Heart right ventricle (tissue), 16 donors: ENCODE data around the gene BTNL2. TPM values are rescaled to one million over a fixed set of nuclear protein-coding genes. Genes with fewer than 3 reads are reported as not detected.

Experiments used
- ATAC-seq, 8 donors: fragments of 200-7000 bp; cut with Tn5 transposase; one replicate each; pipeline ENCODE4 v1.9.1; 2020; ENCODE audit warnings: mild to moderate bottlenecking in 8 of 8, moderate library complexity in 8 of 8, moderate number of reproducible peaks in 1 of 8
- DNase-seq, 2 donors: peaks; one replicate each; pipeline ENCODE4 v3.0.0-alpha.2; 2020
- H3K27ac ChIP-seq, 10 donors: fragments of 200-600 bp; sonication (generic) in 2 of 10; one replicate each; pipeline versions ENCODE4 v1.5.0 to v1.8.0; 2020 to 2022; ENCODE audit warnings: mild to moderate bottlenecking in 3 of 10
- H3K27me3 ChIP-seq, 7 donors: fragments of 200-600 bp; one replicate each; pipeline ENCODE4 v1.8.0; 2021 to 2022; ENCODE audit warnings: mild to moderate bottlenecking in 2 of 7
- H3K36me3 ChIP-seq, 9 donors: fragments of 200-600 bp; sonication (generic) in 1 of 9; one replicate each; pipeline versions ENCODE4 v1.5.0 to v1.8.0; 2020 to 2022; ENCODE audit warnings: mild to moderate bottlenecking in 2 of 9
- H3K4me1 ChIP-seq, 9 donors: fragments of 200-600 bp; sonication (generic) in 1 of 9; one replicate each; pipeline versions ENCODE4 v1.5.0 to v1.8.0; 2020 to 2022; ENCODE audit warnings: mild to moderate bottlenecking in 4 of 9
- H3K4me3 ChIP-seq, 10 donors: fragments of 200-600 bp; sonication (generic) in 2 of 10; one replicate each; pipeline versions ENCODE4 v1.5.0 to v1.8.0; 2020 to 2022; ENCODE audit warnings: mild to moderate bottlenecking in 7 of 10, moderate library complexity in 2 of 10
- H3K9me3 ChIP-seq, 11 donors: fragments of 200-600 bp in 10 of 11; sonication (generic) in 2 of 11; one replicate each; pipeline versions ENCODE4 v1.5.0 to v1.8.0; 2013 to 2022; ENCODE audit warnings: mild to moderate bottlenecking in 2 of 11, control low read depth in 1 of 11, moderate library complexity in 1 of 11
- CTCF ChIP-seq, 9 donors: fragments of 200-600 bp; sonication (generic) in 2 of 9; IDR thresholded peaks; one replicate each; pipeline versions ENCODE4 v1.5.0 to v1.8.0; 2021 to 2022; ENCODE audit warnings: antibody characterized with exemption in 9 of 9, mild to moderate bottlenecking in 5 of 9, moderate library complexity in 1 of 9
- WGBS, 2 donors: extraction: QIAGEN DNeasy Blood & Tissue Kit; methylation state at CpG; one replicate each; pipeline ENCODE4 v1.1.7; 2013; ENCODE audit warnings: inconsistent platforms in 1 of 2; 5-methylcytosine and 5-hydroxymethylcytosine counted together
- intact Hi-C, 10 donors: fragments of 100-400 bp; cut with DNase I; formaldehyde crosslinking; loops; one replicate each; pipeline versions ENCODE4 v1.11.1 to v1.14.2; 2022
- polyA plus RNA-seq, 2 donors: library from polyadenylated mRNA; stranded (reverse); fragments of 200-250 nt; gene quantifications; one replicate each; pipeline ENCODE4 v1.2.3, GENCODE V29; 2013
- total RNA-seq, 10 donors: library from RNA; stranded (reverse); fragmentation: NEBNext Ultra II Directional in 3 of 10; extraction: Animal tissue kit (Norgen Biotek cat#: 25700) in 3 of 10; gene quantifications; one replicate each; pipeline versions ENCODE4 v1.2.1 to v1.2.4, GENCODE V29; 2021 to 2023
- donor health status: Arrhythmogenic right ventricular cardiomyopathy.
- donor health status: ischemic (EF 13 %, LVEDD 7.1; RV severe dilation, severe dysfunction).
- donor health status: healthy with polysubstance abuse.
- donor health status: DM: no; HTN: yes; CAD: no.
- donor health status: DM: no; HTN: no; CAD: no.
- donor health status: ischemic (EF 25% LVEDD 6.9; RV normal size, moderate dysfunction).
- donor health status: ischemic (EF 25% LVEDD 5.7; RV mildly dilated, moderate dysfunction).
- donor health status: healthy.
- donor health status: DM: yes; HTN: yes; CAD: no.
- donor health status: Ischemic cardiomyopathy.
- donor health status: ischemic (EF 35%, LVEDD 5.7; RV mildly dilated, moderate dysfunction).
- donor health status: nonischemic (EF 11% LVEDD 7.7; RV severe dilation, severe dysfunction).
- donor health status: DM: yes; HTN: yes; CAD: no.
- donor health status: PGD.
- donor health status: ischemic (EF 29% LVEDD 5.4; RV normal size, mild dysfunction).
- donor health status: nonischemic (EF 23%, LVEDD 6.1; RV moderate dilation, normal function).

The BTNL2 gene
- total and polyA plus RNA-seq, 12 donors, result not detected

- H3K27me3 ChIP-seq, result peaks cover 0 to 10% (median 0%) of the 10 kb centered on the region in 7 donors
- H3K36me3 ChIP-seq, result no peaks in the 10 kb centered on the region
- no peak overlapping the region for H3K27ac ChIP-seq
- no peak for TF ChIP-seq CTCF (IDR thresholded peaks at IDR 0.05)
- 83 to 87% methylated on average over 6 of the region's 6 CpGs for WGBS, 2 donors
- H3K4me1 ChIP-seq, result peaks cover 0 to 22% (median 4%) of the 10 kb centered on the region in 9 donors
- no peaks in the 10 kb centered on the region for H3K9me3 ChIP-seq
- intact Hi-C loops, result loop anchor here in 5 of 10 donors (2.0 to 10.0 kb wide), 4 partner anchors 137 to 147 kb away; no protein-coding TSS in a partner anchor
- H3K4me3 ChIP-seq, result no peak overlapping the region
- ATAC-seq, result no peak
- DNase-seq, result no peak
Observed at GRCh38 chr6:32391505-32391904, 15.5 kb downstream of the BTNL2 start.

GRCh38 chr6:32387589-32388340 lies 19.2 kb downstream of the BTNL2 start:
- no peak overlapping the region for H3K27ac ChIP-seq
- no peak for DNase-seq
- intact Hi-C loops, result no loop called here
- no peak for TF ChIP-seq CTCF (IDR thresholded peaks at IDR 0.05)
- no peak for ATAC-seq
- H3K4me1 ChIP-seq, result peaks cover 0 to 9% (median 2%) of the 10 kb centered on the region in 9 donors
- no peaks in the 10 kb centered on the region for H3K9me3 ChIP-seq
- H3K27me3 ChIP-seq, result peaks cover 0 to 9% (median 0%) of the 10 kb centered on the region in 7 donors
- 41% methylated on average over 6 of the region's 6 CpGs for WGBS, 2 donors
- no peaks in the 10 kb centered on the region for H3K36me3 ChIP-seq
- H3K4me3 ChIP-seq, result no peak overlapping the region

- intact Hi-C loops, result no loop called here
- ATAC-seq, result no peak
- H3K27ac ChIP-seq, result no peak overlapping the region
Observed at GRCh38 chr6:32386040-32386439, 20.9 kb downstream of the BTNL2 start.

More at GRCh38 chr6:32386040-32386439, 20.9 kb downstream of the BTNL2 start:
- Histone ChIP-seq H3K36me3 (no peaks in the 10 kb centered on the region), H3K27me3 (peaks cover 0 to 9% (median 0%) of the 10 kb centered on the region in 7 donors), H3K4me1 (peaks cover 0 to 9% (median 0%) of the 10 kb centered on the region in 9 donors), H3K4me3 (no peak overlapping the region), H3K9me3 (no peaks in the 10 kb centered on the region)
- DNase-seq, result no peak
- TF ChIP-seq CTCF (IDR thresholded peaks at IDR 0.05), result no peak
- WGBS, 2 donors, result 97 to 98% methylated on average over 1 of the region's 1 CpG
